B cell (primary cell): ENCODE results near the gene GSTT4.

ENCODE experiments used
- CTCF ChIP-seq: fragments of 200-600 bp; IDR thresholded peaks from one replicate; pipeline ENCODE4 v1.8.0; 2022; ENCODE audit warnings: antibody characterized with exemption, mild to moderate bottlenecking
- EZH2 ChIP-seq: IDR thresholded peaks from 2 replicates; pipeline ENCODE4 v1.6.1; 2012; ENCODE audit warnings: borderline replicate concordance, low read depth, mild to moderate bottlenecking, moderate library complexity, low read length; ENCODE audit not compliant: insufficient read depth, poor library complexity, severe bottlenecking

- TF ChIP-seq CTCF (no peak), EZH2 (no peak)
Measured at GRCh38 chr22:24023204-24023789, 18.0 kb upstream of the GSTT4 start.
